Breast epithelium (tissue), 4 donors: ENCODE measurements around the gene TP63. TPM values are rescaled to one million over a fixed set of nuclear protein-coding genes. Genes with fewer than 3 reads are reported as not detected.

ENCODE experiments used
- DNase-seq, 2 donors: peaks; one replicate each; pipeline ENCODE4 v3.0.0-alpha.2; 2019; ENCODE audit warnings: low spot score in 2 of 2
- H3K27ac ChIP-seq, 2 donors: fragments of 200-600 bp; sonication (generic) in 1 of 2; one replicate each; pipeline ENCODE4 v1.5.1; 2016 to 2019; ENCODE audit warnings: mild to moderate bottlenecking in 1 of 2
- H3K27me3 ChIP-seq, 2 donors: fragments of 200-600 bp; sonication (generic) in 1 of 2; one replicate each; pipeline versions ENCODE4 v1.5.1 to v1.6.0; 2017 to 2019; ENCODE audit warnings: control low read depth in 1 of 2, mild to moderate bottlenecking in 1 of 2
- H3K36me3 ChIP-seq: fragments of 200-600 bp; one replicate; pipeline ENCODE4 v1.5.1; 2019
- H3K4me1 ChIP-seq, 2 donors: fragments of 200-600 bp; sonication (generic); one replicate each; pipeline ENCODE4 v1.5.1; 2016 to 2019; ENCODE audit warnings: control low read depth in 1 of 2
- H3K4me3 ChIP-seq, 3 donors: fragments of 200-600 bp; sonication (generic); 1 replicate in 2 of 3; 2 replicates in 1 of 3; pipeline ENCODE4 v1.5.1; 2016 to 2019; ENCODE audit warnings: mild to moderate bottlenecking in 3 of 3, moderate library complexity in 2 of 3
- H3K9me3 ChIP-seq, 2 donors: fragments of 200-600 bp; sonication (generic) in 1 of 2; one replicate each; pipeline ENCODE4 v1.5.1; 2016 to 2019; ENCODE audit warnings: control low read depth in 1 of 2
- POLR2A ChIP-seq: fragments of 450-650 bp; IDR thresholded peaks from one replicate; pipeline ENCODE4 v1.6.1; 2016; ENCODE audit warnings: antibody characterized with exemption, mild to moderate bottlenecking, moderate library complexity
- POLR2AphosphoS5 ChIP-seq, 3 donors: sonication (generic); formaldehyde crosslinking; IDR thresholded peaks; one replicate each; pipeline ENCODE4 v1.6.1; 2017; ENCODE audit warnings: antibody characterized with exemption in 3 of 3
- intact Hi-C: fragments of 100-400 bp; cut with DNase I; formaldehyde crosslinking; loops from one replicate; pipeline ENCODE4 v1.15.1; 2023; ENCODE audit warnings: low total_unique reads
- total RNA-seq, 3 donors: library from RNA; depleted of rRNA; stranded (reverse); fragments of >200 nt; gene quantifications; one replicate each; pipeline ENCODE4 v1.1.0, GENCODE V29; 2016
- TF ChIP-seq, protein P1 (sequence below), 3 donors: fragments of 450-650 bp; IDR thresholded peaks; one replicate each; pipeline ENCODE4 v1.5.1; 2016 to 2017; ENCODE audit warnings: antibody characterized with exemption in 3 of 3, mild to moderate bottlenecking in 3 of 3, moderate library complexity in 3 of 3

TP63 gene
- total RNA-seq, 3 donors from 2014 or later, result 0.96 to 47.7 (median 20.0) TPM

DNA sequence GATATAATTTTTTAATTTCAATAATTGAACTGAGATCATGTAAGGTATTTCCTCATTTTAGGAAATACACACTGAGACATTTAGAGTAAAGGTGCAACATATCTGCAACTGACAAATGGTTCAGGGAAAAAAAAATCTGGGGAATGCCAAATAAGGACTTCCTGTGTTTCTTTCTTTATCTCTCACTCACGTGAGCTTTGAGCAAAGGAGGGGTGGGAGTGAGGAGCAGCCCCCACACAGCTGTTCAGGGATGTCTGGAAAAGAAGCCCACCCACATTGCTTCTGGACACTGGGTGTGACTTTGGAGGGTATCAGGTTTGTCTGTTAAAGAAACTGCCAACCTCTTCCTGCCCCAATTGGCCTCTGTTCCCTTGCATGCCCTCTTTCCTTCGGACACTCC, 5.6 kb upstream of the TP63 start:
- no peaks in the 10 kb centered on the region for H3K36me3 ChIP-seq
- H3K27ac ChIP-seq, result no peak overlapping the region
- H3K4me1 ChIP-seq, result peaks cover 0 to 7% of the 10 kb centered on the region in 2 donors
- intact Hi-C loops, result no loop called here
- no peaks in the 10 kb centered on the region for H3K27me3 ChIP-seq
- TF ChIP-seq, protein P1, sequence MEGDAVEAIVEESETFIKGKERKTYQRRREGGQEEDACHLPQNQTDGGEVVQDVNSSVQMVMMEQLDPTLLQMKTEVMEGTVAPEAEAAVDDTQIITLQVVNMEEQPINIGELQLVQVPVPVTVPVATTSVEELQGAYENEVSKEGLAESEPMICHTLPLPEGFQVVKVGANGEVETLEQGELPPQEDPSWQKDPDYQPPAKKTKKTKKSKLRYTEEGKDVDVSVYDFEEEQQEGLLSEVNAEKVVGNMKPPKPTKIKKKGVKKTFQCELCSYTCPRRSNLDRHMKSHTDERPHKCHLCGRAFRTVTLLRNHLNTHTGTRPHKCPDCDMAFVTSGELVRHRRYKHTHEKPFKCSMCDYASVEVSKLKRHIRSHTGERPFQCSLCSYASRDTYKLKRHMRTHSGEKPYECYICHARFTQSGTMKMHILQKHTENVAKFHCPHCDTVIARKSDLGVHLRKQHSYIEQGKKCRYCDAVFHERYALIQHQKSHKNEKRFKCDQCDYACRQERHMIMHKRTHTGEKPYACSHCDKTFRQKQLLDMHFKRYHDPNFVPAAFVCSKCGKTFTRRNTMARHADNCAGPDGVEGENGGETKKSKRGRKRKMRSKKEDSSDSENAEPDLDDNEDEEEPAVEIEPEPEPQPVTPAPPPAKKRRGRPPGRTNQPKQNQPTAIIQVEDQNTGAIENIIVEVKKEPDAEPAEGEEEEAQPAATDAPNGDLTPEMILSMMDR (IDR thresholded peaks at IDR 0.05), result no peak
- TF ChIP-seq POLR2A (no peak), POLR2AphosphoS5 (IDR thresholded peaks at IDR 0.05) (no peak)
- H3K4me3 ChIP-seq, result no peak overlapping the region
- H3K9me3 ChIP-seq, result no peaks in the 10 kb centered on the region
- DNase-seq, result no peak

DNA sequence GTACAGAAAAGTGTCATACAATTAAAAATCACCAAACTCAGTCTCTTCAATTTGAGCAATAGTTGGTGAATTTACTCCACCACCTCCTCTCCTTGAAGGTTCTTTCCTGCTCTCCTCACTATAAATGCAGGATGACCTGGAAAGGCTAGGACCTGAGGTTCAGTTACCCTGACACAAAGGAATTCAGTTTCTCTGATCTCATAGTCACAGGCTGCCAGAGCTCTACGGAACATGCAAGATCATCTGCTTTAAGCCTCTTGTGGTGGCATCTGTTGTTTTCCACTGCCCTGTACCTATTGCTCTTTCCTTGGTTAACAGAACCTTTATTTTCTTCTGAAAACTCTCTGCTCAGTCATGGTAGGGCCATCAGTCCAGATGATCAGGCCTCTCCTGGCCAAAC, 4.9 kb upstream of the TP63 start:
- Histone ChIP-seq H3K27ac (no peak overlapping the region), H3K4me3 (no peak overlapping the region), H3K9me3 (no peaks in the 10 kb centered on the region), H3K4me1 (peaks cover 0 to 7% of the 10 kb centered on the region in 2 donors), H3K36me3 (no peaks in the 10 kb centered on the region), H3K27me3 (no peaks in the 10 kb centered on the region)
- TF ChIP-seq, protein P1 (IDR thresholded peaks at IDR 0.05), result no peak
- TF ChIP-seq POLR2AphosphoS5 (IDR thresholded peaks at IDR 0.05) (no peak), POLR2A (no peak)
- intact Hi-C loops, result no loop called here
- DNase-seq, result no peak

DNA sequence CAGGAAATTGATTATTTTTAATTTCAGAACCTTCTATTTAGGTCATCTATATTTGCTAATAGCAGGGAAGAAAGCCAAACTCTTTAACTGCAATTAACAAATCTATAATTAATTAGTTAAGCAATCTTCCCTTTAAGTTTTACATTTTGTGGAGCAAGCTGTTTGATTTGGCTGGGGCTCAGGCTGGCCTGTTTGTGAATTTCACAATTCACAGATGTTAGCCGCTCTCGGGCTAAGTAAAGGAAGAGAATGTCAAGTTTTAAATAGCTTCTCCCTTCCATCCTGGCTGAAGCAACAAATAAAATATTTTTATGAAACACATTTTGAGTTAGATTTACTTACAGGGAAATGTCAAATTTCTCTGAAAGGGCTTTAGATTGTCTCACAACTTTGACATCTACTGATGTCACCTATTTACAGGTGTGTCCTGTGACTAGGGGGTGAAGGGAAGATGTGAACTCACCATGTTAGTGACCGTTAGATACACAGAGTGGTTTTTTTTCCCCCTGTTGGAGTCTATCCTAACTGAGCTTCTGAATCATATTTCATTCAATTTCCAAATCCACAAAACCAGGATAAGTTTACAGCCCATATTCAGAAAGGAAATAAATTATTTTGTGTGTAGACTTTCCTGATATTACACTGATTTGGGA, 1.3 kb upstream of the TP63 start:
- peaks cover 0 to 7% of the 10 kb centered on the region in 2 donors for H3K4me1 ChIP-seq
- no peak for DNase-seq
- H3K27me3 ChIP-seq, result no peaks in the 10 kb centered on the region
- peak overlapping the region in 1 of 2 donors; percentile 8 for H3K27ac ChIP-seq
- no peak overlapping the region for H3K4me3 ChIP-seq
- no peaks in the 10 kb centered on the region for H3K36me3 ChIP-seq
- no peaks in the 10 kb centered on the region for H3K9me3 ChIP-seq
- intact Hi-C loops, result no loop called here
- TF ChIP-seq POLR2A (no peak), POLR2AphosphoS5 (IDR thresholded peaks at IDR 0.05) (no peak)
- TF ChIP-seq, protein P1 (IDR thresholded peaks at IDR 0.05), result no peak

DNA sequence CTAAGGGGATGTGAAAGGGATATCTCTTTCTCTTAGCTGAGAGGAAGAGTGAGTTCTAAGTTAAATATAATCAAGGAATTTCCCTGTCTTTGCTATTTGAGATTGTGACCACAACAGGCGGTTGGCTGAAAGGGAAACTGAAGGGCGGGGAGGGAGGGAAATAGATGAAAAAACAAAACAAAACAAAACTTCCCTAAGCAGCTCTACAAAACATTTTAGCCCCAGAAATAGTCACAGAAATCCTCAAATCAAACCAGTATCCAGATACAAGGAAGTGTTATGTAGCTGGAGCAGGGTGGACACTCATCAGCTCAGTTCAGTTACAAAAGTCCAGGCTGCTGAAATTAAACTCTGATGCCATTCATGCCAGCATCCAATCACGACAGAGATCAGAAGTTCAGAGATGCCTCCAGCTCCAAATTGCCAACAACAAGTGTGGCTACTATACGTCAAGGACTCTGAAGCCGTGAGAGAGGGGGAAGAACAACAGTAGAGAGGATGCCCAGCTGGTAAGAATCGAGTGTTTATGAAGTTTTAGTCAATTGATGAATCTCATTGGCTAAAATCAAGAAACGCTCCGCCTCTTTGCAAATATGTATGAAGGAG, 319 bp upstream of the TP63 start:
- peak overlapping the region in 1 of 2 donors; percentile 5 for H3K27ac ChIP-seq
- TF ChIP-seq POLR2A (no peak), POLR2AphosphoS5 (IDR thresholded peaks at IDR 0.05) (no peak)
- TF ChIP-seq, protein P1 (IDR thresholded peaks at IDR 0.05), result no peak

DNA sequence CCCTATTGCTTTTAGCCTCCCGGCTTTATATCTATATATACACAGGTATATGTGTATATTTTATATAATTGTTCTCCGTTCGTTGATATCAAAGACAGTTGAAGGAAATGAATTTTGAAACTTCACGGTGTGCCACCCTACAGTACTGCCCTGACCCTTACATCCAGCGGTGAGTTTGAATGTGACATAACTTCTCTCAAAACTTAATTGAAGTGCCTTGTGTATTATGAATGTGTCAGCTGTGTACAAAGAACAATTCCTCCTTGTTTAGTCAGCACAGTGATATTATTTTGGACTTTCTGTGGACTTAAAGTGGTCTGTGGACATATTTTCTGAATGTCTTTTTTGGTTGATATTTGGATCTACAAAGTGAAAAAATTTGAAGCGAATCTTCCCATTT, 220 bp downstream of the TP63 start:
- Histone ChIP-seq H3K27ac (no peak overlapping the region), H3K4me3 (no peak overlapping the region), H3K9me3 (no peaks in the 10 kb centered on the region), H3K36me3 (no peaks in the 10 kb centered on the region), H3K4me1 (peaks cover 0 to 7% of the 10 kb centered on the region in 2 donors), H3K27me3 (no peaks in the 10 kb centered on the region)
- intact Hi-C loops, result no loop called here
- TF ChIP-seq POLR2AphosphoS5 (IDR thresholded peaks at IDR 0.05) (no peak), POLR2A (no peak)
- TF ChIP-seq, protein P1 (IDR thresholded peaks at IDR 0.05), result no peak
- no peak for DNase-seq

More for the DNA sequence above, 319 bp upstream of the TP63 start:
- intact Hi-C loops, result no loop called here
- no peak for DNase-seq
- no peaks in the 10 kb centered on the region for H3K36me3 ChIP-seq
- no peak overlapping the region for H3K4me3 ChIP-seq
- H3K27me3 ChIP-seq, result no peaks in the 10 kb centered on the region
- H3K4me1 ChIP-seq, result peaks cover 0 to 7% of the 10 kb centered on the region in 2 donors
- no peaks in the 10 kb centered on the region for H3K9me3 ChIP-seq
